ENCODE measurements around the gene DNAH10.
A peak's percentile ranks its signal among the peaks of the same experiment; 100 is the strongest.

The DNAH10 gene

DNA sequence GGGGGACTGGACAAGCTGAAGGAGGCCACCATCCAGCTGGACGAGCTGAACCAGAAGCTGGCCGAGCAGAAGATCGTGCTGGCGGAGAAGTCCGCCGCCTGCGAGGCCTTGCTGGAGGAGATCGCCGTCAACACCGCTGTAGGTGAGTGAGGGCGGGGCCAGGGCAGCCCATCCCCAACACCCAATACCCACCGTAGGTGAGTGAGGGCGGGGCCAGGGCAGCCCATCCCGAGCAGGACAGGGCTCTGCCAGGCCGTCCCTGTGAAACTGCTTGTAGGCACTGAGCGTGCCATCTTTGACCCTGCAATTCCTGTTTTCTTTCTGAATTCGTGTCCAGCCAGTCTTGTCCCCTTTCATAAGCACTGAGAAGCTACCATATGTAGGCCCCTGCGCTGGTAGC lies 136.6 kb downstream of the DNAH10 start:
- WGBS (ENCODE audit: insufficient coverage) = 98% methylated on average over 14 of the region's 18 CpGs
- H3K4me1 ChIP-seq (ENCODE audit: control extremely low read depth in 1 of 4, control insufficient read depth in 4 of 4, insufficient read depth in 4 of 4, low read length in 3 of 4) = peaks cover 0 to 9% (median 8%) of the 10 kb centered on the region in 4 experiments
- no peak for DNase-seq
- no peak overlapping the region for H3K27ac ChIP-seq (ENCODE audit: insufficient read depth in 1 of 2, low read depth in 1 of 2, low read length in 2 of 2, poor library complexity in 1 of 2, severe bottlenecking in 2 of 2)
- CTCF ChIA-PET = interaction anchor here (1.3 kb wide), 1 partner anchor 11 kb away, joined by 4 read pairs; no protein-coding TSS in a partner anchor
- no peaks in the 10 kb centered on the region for H3K36me3 ChIP-seq (ENCODE audit: control insufficient read depth in 4 of 4, insufficient read depth in 4 of 4, low read length in 3 of 4)
- no peaks in the 10 kb centered on the region for H3K27me3 ChIP-seq (replicated peaks in 2 of 5; ENCODE audit: control insufficient read depth in 4 of 5, insufficient read depth in 5 of 5, low read length in 4 of 5)
- peak overlapping the region in 1 of 7 experiments; percentile 1 for H3K4me3 ChIP-seq (ENCODE audit: control insufficient read depth in 1 of 7, extremely low read depth in 1 of 7, insufficient read depth in 4 of 7, low read depth in 2 of 7, low read length in 6 of 7)
- no peaks in the 10 kb centered on the region for H3K9me3 ChIP-seq (ENCODE audit: control extremely low read depth in 1 of 5, control insufficient read depth in 4 of 5, insufficient read depth in 2 of 5, low read depth in 1 of 5, low read length in 4 of 5)
- POLR2A ChIA-PET = no interaction called here

DNA sequence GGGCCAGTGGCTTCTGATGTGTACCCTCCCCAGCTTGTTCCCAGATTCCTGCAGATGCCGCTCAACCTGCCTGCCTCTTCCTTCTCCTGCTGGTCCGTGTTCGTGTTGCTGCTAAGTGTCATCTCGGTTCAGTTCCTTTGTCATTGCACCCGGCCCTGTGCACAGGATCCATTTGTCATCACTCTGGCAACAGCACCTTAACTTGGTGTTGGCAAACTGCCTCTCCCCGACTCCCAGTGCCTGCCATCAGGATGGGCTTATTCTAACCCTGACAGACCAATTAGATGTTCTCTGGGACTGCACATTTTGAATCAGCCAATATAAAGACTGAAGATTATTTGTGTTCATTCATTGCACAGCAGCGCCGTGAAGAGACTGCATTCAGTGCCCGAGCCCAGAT lies 137.3 kb downstream of the DNAH10 start:
- POLR2A ChIA-PET = no interaction called here
- peaks cover 0 to 9% (median 8%) of the 10 kb centered on the region in 4 experiments for H3K4me1 ChIP-seq (ENCODE audit: control extremely low read depth in 1 of 4, control insufficient read depth in 4 of 4, insufficient read depth in 4 of 4, low read length in 3 of 4)
- DNase-seq = no peak
- H3K27ac ChIP-seq (ENCODE audit: insufficient read depth in 1 of 2, low read depth in 1 of 2, low read length in 2 of 2, poor library complexity in 1 of 2, severe bottlenecking in 2 of 2) = no peak overlapping the region
- 91% methylated on average over 7 of the region's 9 CpGs for WGBS (ENCODE audit: insufficient coverage)
- H3K9me3 ChIP-seq (ENCODE audit: control extremely low read depth in 1 of 5, control insufficient read depth in 4 of 5, insufficient read depth in 2 of 5, low read depth in 1 of 5, low read length in 4 of 5) = no peaks in the 10 kb centered on the region
- H3K4me3 ChIP-seq (ENCODE audit: control insufficient read depth in 1 of 7, extremely low read depth in 1 of 7, insufficient read depth in 4 of 7, low read depth in 2 of 7, low read length in 6 of 7) = no peak overlapping the region
- H3K36me3 ChIP-seq (ENCODE audit: control insufficient read depth in 4 of 4, insufficient read depth in 4 of 4, low read length in 3 of 4) = no peaks in the 10 kb centered on the region
- CTCF ChIA-PET = interaction anchor here (0.9 to 1.3 kb wide), 2 partner anchors 10 to 12 kb away, joined by 4 read pairs; no protein-coding TSS in a partner anchor
- no peaks in the 10 kb centered on the region for H3K27me3 ChIP-seq (replicated peaks in 2 of 5; ENCODE audit: control insufficient read depth in 4 of 5, insufficient read depth in 5 of 5, low read length in 4 of 5)

DNA sequence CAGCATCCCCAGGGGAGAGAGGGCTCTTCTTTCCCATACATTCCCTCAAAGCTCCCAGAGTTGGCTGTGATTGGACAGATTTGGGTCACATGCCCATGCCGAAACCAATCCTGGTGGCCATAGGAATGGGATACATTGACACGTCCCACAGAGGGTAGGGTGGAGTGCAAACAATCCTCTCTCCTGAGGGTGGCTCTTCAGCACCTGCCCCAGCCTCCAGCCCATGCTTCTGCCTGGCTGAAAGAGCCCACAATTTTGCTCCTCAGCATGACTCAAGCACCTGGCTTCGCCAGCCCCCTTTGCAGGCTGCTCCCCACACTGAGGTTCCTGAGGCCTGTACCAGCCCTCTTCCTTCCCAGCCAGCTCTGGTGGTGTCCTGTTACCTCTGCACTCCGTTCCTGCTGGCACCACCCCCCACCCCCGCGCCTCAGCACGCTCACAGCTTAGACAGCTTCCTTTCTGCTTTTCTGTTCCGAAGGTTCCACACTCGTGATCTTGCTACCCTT lies 138.8 kb downstream of the DNAH10 start:
- WGBS (ENCODE audit: insufficient coverage) = 42% methylated on average over 8 of the region's 9 CpGs
- POLR2A ChIA-PET = no interaction called here
- no peak overlapping the region for H3K27ac ChIP-seq (ENCODE audit: insufficient read depth in 1 of 2, low read depth in 1 of 2, low read length in 2 of 2, poor library complexity in 1 of 2, severe bottlenecking in 2 of 2)
- no peaks in the 10 kb centered on the region for H3K36me3 ChIP-seq (ENCODE audit: control insufficient read depth in 4 of 4, insufficient read depth in 4 of 4, low read length in 3 of 4)
- peaks cover 0 to 9% (median 8%) of the 10 kb centered on the region in 4 experiments for H3K4me1 ChIP-seq (ENCODE audit: control extremely low read depth in 1 of 4, control insufficient read depth in 4 of 4, insufficient read depth in 4 of 4, low read length in 3 of 4)
- CTCF ChIA-PET = interaction anchor here (0.8 to 1.6 kb wide), 6 partner anchors 9 to 130 kb away, joined by 3 to 4 read pairs (median 3); no protein-coding TSS in a partner anchor
- no peaks in the 10 kb centered on the region for H3K9me3 ChIP-seq (ENCODE audit: control extremely low read depth in 1 of 5, control insufficient read depth in 4 of 5, insufficient read depth in 2 of 5, low read depth in 1 of 5, low read length in 4 of 5)
- peak in 2 of 3 donors; percentile 64 to 72 for DNase-seq
- no peak overlapping the region for H3K4me3 ChIP-seq (ENCODE audit: control insufficient read depth in 1 of 7, extremely low read depth in 1 of 7, insufficient read depth in 4 of 7, low read depth in 2 of 7, low read length in 6 of 7)
- H3K27me3 ChIP-seq (replicated peaks in 2 of 5; ENCODE audit: control insufficient read depth in 4 of 5, insufficient read depth in 5 of 5, low read length in 4 of 5) = no peaks in the 10 kb centered on the region

DNA sequence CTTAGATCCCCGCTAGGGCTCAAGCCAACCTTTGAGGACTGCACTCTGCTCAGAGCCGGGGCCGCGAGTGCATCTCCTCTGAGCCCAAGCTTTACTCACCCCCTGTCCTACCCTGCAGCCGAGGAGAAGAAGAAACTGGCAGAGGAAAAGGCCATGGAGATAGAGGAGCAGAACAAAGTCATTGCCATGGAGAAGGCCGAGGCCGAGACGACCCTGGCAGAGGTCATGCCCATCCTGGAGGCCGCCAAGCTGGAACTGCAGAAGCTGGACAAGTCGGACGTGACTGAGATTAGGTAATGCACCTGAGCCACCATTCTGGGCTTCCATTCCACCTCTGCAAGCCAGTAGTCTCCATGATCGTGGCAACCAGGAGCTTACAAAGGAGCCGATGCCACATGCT lies 140.7 kb downstream of the DNAH10 start:
- H3K4me1 ChIP-seq (ENCODE audit: control extremely low read depth in 1 of 4, control insufficient read depth in 4 of 4, insufficient read depth in 4 of 4, low read length in 3 of 4) = peaks cover 0 to 9% (median 8%) of the 10 kb centered on the region in 4 experiments
- H3K27me3 ChIP-seq (replicated peaks in 2 of 5; ENCODE audit: control insufficient read depth in 4 of 5, insufficient read depth in 5 of 5, low read length in 4 of 5) = no peaks in the 10 kb centered on the region
- H3K9me3 ChIP-seq (ENCODE audit: control extremely low read depth in 1 of 5, control insufficient read depth in 4 of 5, insufficient read depth in 2 of 5, low read depth in 1 of 5, low read length in 4 of 5) = no peaks in the 10 kb centered on the region
- POLR2A ChIA-PET = no interaction called here
- DNase-seq = no peak
- no peaks in the 10 kb centered on the region for H3K36me3 ChIP-seq (ENCODE audit: control insufficient read depth in 4 of 4, insufficient read depth in 4 of 4, low read length in 3 of 4)
- no peak overlapping the region for H3K4me3 ChIP-seq (ENCODE audit: control insufficient read depth in 1 of 7, extremely low read depth in 1 of 7, insufficient read depth in 4 of 7, low read depth in 2 of 7, low read length in 6 of 7)
- CTCF ChIA-PET = interaction anchor here (1.3 to 4.0 kb wide), 5 partner anchors 11 to 126 kb away, joined by 3 to 30 read pairs (median 5); no protein-coding TSS in a partner anchor
- no peak overlapping the region for H3K27ac ChIP-seq (ENCODE audit: insufficient read depth in 1 of 2, low read depth in 1 of 2, low read length in 2 of 2, poor library complexity in 1 of 2, severe bottlenecking in 2 of 2)
- WGBS (ENCODE audit: insufficient coverage) = 96% methylated on average over 11 of the region's 13 CpGs

DNA sequence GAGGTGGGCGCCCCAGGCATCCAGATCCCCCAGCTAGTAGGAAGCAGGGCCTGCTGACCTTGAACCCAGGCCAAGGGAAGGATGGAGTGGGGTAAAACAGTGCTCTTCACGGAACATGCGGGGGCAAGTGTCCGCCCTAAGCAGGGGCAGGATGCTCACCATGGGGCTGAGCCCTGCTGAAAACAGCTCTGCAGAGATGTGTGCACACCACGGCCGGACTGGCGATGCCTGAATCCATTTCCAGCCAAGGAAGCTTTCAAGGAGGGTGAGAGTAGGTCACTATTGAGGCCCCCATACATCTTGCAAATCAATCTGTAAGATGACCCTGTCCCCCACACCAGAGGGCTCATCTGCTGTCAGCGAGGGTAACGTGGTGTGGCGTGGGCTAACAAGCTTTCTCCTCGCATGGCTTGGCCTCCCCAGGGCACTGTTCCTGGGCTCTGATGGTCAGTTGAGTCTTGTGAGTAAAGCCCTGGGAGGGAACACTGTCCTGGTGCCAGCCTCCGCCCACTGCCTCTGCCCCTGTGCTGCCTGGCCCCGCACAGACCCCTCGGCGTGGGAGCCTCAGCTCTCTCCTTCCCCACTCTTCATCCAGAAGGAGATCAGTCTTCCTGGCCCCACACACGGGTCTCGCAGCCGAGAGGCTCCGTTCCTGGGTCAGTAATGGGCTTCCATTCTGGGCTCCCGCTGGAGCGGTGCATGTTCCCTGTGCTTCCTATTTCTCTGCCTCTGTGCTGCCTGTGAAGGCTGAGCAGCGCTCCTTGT lies 141.4 kb downstream of the DNAH10 start:
- ChIA-PET CTCF (interaction anchor here (0.8 to 4.0 kb wide), 9 partner anchors 11 to 129 kb away, joined by 3 to 30 read pairs (median 5); no protein-coding TSS in a partner anchor), POLR2A (no interaction called here)
- no peak for DNase-seq
- H3K9me3 ChIP-seq (ENCODE audit: control extremely low read depth in 1 of 5, control insufficient read depth in 4 of 5, insufficient read depth in 2 of 5, low read depth in 1 of 5, low read length in 4 of 5) = no peaks in the 10 kb centered on the region
- WGBS (ENCODE audit: insufficient coverage) = over 99% methylated on average over 20 of the region's 22 CpGs
- H3K36me3 ChIP-seq (ENCODE audit: control insufficient read depth in 4 of 4, insufficient read depth in 4 of 4, low read length in 3 of 4) = no peaks in the 10 kb centered on the region
- no peak overlapping the region for H3K4me3 ChIP-seq (ENCODE audit: control insufficient read depth in 1 of 7, extremely low read depth in 1 of 7, insufficient read depth in 4 of 7, low read depth in 2 of 7, low read length in 6 of 7)
- H3K27me3 ChIP-seq (replicated peaks in 2 of 5; ENCODE audit: control insufficient read depth in 4 of 5, insufficient read depth in 5 of 5, low read length in 4 of 5) = no peaks in the 10 kb centered on the region
- peaks cover 0 to 9% (median 8%) of the 10 kb centered on the region in 4 experiments for H3K4me1 ChIP-seq (ENCODE audit: control extremely low read depth in 1 of 4, control insufficient read depth in 4 of 4, insufficient read depth in 4 of 4, low read length in 3 of 4)
- H3K27ac ChIP-seq (ENCODE audit: insufficient read depth in 1 of 2, low read depth in 1 of 2, low read length in 2 of 2, poor library complexity in 1 of 2, severe bottlenecking in 2 of 2) = no peak overlapping the region

DNA sequence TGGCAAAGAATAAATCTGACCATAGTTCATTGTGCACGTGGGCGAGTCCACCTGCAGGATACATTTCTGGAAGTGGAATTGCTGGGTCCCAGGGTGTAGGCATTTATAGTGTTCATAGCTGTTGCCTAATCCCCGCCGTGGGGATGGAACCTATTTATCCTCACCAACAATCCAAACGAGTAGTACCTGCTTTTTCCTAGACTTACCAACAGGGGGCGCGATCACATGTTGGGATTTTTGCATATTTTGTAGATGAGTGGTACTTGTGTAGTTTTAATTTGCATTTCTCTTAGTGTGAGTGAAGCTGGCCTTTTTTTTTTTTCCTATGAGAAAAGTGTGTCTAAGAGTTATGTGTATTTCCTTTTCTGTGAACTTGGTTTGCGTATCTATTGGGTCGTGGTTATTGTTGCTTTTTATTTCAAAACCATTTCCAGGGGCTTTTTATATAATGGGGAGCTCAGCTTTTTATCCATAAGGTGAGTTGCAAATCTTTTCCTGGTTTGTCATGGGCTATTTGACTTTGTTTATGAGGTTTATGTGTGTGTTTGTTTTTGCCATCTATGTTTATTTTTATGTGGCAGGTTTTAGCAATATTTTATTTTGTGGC lies 143.3 kb downstream of the DNAH10 start:
- no peak overlapping the region for H3K4me3 ChIP-seq (ENCODE audit: control insufficient read depth in 1 of 7, extremely low read depth in 1 of 7, insufficient read depth in 4 of 7, low read depth in 2 of 7, low read length in 6 of 7)
- POLR2A ChIA-PET = no interaction called here

More for the DNA sequence above, 143.3 kb downstream of the DNAH10 start:
- Histone ChIP-seq H3K27ac (ENCODE audit: insufficient read depth in 1 of 2, low read depth in 1 of 2, low read length in 2 of 2, poor library complexity in 1 of 2, severe bottlenecking in 2 of 2) (no peak overlapping the region), H3K36me3 (ENCODE audit: control insufficient read depth in 4 of 4, insufficient read depth in 4 of 4, low read length in 3 of 4) (no peaks in the 10 kb centered on the region), H3K4me1 (ENCODE audit: control extremely low read depth in 1 of 4, control insufficient read depth in 4 of 4, insufficient read depth in 4 of 4, low read length in 3 of 4) (peaks cover 0 to 9% (median 8%) of the 10 kb centered on the region in 4 experiments), H3K9me3 (ENCODE audit: control extremely low read depth in 1 of 5, control insufficient read depth in 4 of 5, insufficient read depth in 2 of 5, low read depth in 1 of 5, low read length in 4 of 5) (no peaks in the 10 kb centered on the region), H3K27me3 (replicated peaks in 2 of 5; ENCODE audit: control insufficient read depth in 4 of 5, insufficient read depth in 5 of 5, low read length in 4 of 5) (no peaks in the 10 kb centered on the region)
- WGBS (ENCODE audit: insufficient coverage) = 25% methylated on average over 4 of the region's 9 CpGs
- CTCF ChIA-PET = interaction anchor here (0.7 to 4.0 kb wide), 22 partner anchors 9 to 131 kb away, joined by 3 to 30 read pairs (median 4); no protein-coding TSS in a partner anchor
- DNase-seq = peak; percentile 61 to 82 (median 75)
